Stimulated activated CD4-positive, alpha-beta T cell treated with anti-CD3 and anti-CD28 coated beads, Interleukin-4, amount 100 ng/mL, for 48 hours (primary cell): Measurements from ENCODE around the gene SSTR1.

Source experiments
- DNase-seq, 2 donors: peaks; one replicate each; pipeline ENCODE4 v3.0.0-alpha.2; 2020; ENCODE audit warnings: low read depth in 2 of 2

Gene SSTR1

GRCh38 chr14:38238332-38238731, 30.6 kb downstream of the SSTR1 start:
- DNase-seq: no peak

DNA sequence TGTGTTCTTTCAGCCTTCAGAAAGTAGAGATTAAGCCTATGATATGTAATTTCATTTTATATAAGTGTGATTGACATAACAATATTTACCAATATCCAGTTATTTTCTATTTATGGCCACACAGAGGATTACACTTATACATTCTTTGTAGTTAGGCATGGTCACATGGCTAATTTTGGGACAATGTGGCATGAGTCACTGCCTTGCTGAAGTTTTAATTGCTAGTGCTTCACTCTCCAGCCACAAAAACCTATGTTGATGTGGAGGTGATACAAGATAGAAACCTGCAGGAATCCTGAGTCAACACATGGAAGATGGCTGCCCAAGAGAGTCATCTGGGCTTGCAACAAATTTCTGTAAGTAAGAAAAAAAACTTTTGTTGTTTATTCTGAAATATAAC, 31.2 kb downstream of the SSTR1 start:
- DNase-seq: no peak

DNA sequence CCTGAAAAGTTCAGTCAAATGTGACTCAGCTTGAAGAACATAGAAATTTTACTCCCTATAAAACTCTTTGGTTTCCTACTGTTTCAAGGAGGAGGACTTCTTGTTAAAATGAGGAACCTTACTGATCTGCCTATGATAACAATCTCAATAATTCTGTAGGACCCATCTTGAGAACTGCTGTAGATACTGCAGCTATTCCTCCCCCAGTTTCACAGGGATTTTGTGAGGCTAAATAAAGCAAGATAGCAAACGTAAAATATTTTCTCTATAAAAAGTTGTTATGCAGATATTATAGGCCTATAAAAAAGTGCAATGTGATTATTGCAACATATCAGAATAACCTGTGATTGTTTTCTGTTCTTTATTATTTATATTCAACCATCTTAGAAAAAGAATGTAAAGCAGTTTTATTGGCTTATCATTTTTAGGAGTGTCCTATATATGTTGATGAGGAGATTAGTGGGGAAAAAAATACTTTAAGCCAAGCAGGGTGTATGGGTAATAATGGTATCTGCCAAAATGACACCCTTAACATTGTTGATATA, 36.1 kb downstream of the SSTR1 start:
- no peak for DNase-seq

DNA sequence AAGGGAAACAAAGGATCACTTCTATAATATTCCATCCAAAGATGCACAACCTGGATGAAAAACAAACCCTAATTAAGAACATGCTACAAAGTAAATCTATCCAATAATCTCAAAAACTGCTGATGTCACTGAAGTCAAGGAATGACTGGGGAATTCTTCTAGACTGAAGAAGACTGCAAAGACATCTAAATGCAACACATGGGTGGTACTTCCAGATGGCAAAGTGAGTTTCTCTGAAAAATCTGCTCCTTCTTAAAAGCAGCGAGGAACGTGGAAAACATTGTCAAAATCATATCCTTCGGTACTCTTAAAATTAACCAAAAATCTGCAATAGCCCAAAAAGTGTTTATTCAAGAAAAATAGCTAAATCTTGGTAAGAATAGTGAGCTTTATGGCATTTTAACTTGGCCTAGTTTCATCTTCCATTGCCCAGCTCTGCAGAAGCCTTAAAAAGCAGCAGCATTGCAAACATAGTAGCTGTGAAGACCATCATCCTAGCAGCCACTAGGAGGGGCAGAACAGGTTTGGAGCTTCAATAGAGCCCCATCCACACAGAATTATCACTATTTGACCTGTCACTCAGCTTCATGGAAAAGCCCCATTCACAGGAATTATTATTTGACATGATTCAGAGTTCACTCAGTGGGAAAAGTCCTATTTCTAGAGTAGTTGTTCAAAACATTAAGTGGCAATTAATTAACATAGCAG, 40.8 kb downstream of the SSTR1 start:
- no peak for DNase-seq

- no peak for DNase-seq
Measured at GRCh38 chr14:38250331-38250730, 42.6 kb downstream of the SSTR1 start.

GRCh38 chr14:38252066-38252710, 44.5 kb downstream of the SSTR1 start:
- no peak for DNase-seq

DNA sequence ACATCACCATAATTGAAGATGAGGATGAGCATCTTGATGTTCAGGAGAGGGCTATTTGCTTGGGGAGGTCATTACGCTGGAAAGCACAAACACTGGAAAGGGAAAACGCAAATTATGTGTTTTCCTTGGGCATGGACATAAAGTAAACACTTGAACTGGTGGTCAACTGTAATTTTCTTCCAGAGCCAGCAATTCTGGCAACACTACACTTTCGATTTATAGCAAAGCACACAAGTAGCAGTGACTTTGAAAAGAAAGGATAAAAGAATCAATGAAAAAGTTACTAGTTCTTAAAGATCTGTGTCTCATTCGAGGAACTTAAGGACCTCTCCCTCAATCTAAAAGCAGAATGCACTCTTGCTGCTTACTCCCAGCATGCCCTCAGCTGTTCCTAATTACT, 46.0 kb downstream of the SSTR1 start:
- no peak for DNase-seq

DNA sequence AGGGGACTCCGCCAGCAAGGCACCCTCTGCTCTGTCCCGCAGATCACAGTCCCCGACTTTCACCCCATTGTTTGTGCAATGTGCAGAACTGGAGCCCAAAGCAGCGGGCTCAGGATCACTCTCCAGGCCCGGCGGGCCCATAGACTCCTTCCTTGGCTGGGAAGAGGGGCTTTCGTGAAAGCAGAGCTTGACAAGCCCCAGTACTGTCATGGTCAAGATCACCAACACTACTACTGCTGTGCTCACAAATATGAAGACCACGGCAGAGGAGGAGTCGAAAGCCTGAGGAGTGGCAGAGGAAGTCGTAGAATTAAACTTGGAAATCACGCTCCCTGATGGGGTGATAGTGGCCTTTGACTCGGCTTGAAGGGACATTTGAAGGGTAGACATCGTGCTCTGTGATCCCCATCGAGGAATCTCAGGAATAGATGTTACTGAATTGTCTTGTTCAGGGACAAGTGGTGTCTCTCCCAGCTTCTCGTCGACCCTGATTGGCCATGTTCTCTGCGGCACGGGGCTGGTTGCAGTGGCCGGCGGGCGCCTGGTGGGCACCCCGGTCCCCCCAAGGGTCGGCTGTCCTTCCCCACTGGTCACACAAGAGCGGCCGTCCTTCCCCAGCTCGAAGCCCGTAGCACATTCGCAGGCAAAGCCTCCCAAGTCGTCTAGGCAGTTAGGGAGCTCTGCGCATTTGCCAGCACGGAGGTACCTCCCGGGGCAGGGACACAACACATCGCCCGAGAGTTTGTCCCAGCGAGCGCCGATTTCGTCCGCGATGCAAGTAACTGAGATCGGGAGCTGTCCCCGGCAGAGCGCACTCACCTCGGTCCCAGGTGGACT, 47.1 kb downstream of the SSTR1 start:
- DNase-seq: no peak

GRCh38 chr14:38255408-38255672, 47.6 kb downstream of the SSTR1 start:
- peak in 1 of 2 donors; percentile 1 for DNase-seq

DNA sequence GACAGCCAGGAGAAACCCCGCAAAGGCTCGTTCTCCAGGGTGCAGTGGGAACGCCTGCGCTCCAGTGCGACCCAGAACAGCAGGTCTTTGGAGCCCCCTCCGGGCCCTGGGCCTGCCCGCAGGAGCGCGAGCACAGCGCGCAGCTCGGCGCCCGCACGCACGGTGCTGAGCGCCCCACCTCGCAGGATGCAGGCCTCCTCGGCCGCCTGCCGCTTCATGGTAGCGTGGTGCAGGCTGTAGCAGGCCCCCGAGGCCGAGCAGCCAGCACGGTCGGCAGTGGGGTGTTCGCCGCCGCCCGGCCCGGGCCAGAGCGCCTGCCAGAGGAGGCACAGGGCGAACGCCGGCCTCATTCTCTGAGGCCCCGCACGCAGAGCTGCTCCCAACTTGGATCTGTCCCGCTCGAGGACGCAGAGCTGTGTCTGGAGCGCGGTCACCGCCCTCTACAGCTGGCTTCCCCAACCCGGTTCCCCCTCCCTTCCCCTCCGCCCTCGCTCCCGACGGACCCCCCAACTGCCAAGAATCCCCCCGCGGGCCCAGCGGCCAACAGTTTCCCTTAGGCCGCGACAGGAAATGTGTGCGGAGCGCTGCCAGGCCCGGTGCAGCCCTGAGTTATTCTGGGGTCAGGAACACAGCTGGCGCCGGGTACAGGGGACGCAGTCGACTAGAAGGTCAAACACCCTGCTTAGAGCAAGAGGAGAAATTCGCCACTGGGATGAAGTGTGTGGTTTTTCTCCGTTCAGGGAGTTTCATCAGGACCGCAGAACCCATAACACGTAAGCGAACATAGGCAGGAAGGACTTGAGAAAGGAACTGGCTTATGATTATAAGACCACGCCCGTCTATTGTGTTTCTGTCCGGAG, 48.2 kb downstream of the SSTR1 start, which contains the start of gene CLEC14A:
Gene CLEC14A (minus strand): TSS at position 421 of the 860 bp plus-strand sequence. CDS start 71 bp downstream, at position 350.
- peak in 1 of 2 donors; percentile 0 for DNase-seq

- no peak for DNase-seq
Measured at GRCh38 chr14:38256533-38256840, 48.8 kb downstream of the SSTR1 start.

GRCh38 chr14:38257507-38257906, 49.8 kb downstream of the SSTR1 start:
- no peak for DNase-seq

GRCh38 chr14:38261620-38262019, 53.9 kb downstream of the SSTR1 start:
- no peak for DNase-seq
